GM12874 (cell line): Measurements from ENCODE around the gene SLC38A10.

ENCODE experiments used
- TF ChIP-seq, protein P1 (sequence below): IDR thresholded peaks from 2 replicates; pipeline ENCODE4 v1.5.1; 2011; ENCODE audit warnings: low read depth, mild to moderate bottlenecking, control low read depth, low read length, moderate library complexity; ENCODE audit not compliant: insufficient read depth

Gene SLC38A10

DNA sequence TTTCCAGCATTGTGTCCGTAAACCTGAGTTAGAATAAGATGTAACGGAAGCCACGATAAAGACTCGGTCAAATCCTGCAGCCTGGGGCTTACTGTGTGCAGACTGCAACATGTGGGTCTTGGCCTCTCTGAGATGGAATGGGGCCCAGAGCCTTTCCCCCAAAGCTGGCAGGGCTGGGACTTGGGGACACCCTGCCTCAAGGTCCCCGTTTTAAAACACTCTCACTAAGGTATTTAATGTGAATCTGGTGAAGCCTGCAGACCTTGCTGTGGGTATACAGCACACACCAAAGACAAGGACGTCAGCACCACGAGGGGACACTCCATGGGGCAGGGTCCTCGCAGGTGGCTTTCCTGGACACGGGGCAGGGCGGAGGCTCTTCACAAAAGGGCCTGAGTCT lies 53.9 kb downstream of the SLC38A10 start:
- TF ChIP-seq, protein P1, sequence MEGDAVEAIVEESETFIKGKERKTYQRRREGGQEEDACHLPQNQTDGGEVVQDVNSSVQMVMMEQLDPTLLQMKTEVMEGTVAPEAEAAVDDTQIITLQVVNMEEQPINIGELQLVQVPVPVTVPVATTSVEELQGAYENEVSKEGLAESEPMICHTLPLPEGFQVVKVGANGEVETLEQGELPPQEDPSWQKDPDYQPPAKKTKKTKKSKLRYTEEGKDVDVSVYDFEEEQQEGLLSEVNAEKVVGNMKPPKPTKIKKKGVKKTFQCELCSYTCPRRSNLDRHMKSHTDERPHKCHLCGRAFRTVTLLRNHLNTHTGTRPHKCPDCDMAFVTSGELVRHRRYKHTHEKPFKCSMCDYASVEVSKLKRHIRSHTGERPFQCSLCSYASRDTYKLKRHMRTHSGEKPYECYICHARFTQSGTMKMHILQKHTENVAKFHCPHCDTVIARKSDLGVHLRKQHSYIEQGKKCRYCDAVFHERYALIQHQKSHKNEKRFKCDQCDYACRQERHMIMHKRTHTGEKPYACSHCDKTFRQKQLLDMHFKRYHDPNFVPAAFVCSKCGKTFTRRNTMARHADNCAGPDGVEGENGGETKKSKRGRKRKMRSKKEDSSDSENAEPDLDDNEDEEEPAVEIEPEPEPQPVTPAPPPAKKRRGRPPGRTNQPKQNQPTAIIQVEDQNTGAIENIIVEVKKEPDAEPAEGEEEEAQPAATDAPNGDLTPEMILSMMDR: no peak

DNA sequence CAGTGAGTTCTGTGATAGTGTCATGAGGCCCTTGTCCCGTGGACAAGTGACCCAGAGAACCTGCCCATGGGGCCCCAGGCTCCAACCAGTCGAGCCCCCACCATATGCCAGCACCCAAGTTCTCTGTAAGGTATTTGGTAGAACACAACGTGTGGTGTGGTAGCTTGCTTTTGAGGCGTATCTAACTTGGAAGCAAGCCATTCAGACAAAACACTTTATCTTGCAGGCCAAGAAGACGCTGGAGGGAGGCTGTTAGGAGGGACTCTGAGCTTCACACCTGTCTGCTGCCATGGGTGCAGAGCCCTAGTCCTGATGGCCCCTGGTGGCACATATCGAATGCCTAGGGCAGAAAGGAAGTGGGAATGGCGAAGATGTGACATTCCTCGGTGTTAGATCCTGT lies 54.3 kb downstream of the SLC38A10 start:
- TF ChIP-seq, protein P1: no peak

DNA sequence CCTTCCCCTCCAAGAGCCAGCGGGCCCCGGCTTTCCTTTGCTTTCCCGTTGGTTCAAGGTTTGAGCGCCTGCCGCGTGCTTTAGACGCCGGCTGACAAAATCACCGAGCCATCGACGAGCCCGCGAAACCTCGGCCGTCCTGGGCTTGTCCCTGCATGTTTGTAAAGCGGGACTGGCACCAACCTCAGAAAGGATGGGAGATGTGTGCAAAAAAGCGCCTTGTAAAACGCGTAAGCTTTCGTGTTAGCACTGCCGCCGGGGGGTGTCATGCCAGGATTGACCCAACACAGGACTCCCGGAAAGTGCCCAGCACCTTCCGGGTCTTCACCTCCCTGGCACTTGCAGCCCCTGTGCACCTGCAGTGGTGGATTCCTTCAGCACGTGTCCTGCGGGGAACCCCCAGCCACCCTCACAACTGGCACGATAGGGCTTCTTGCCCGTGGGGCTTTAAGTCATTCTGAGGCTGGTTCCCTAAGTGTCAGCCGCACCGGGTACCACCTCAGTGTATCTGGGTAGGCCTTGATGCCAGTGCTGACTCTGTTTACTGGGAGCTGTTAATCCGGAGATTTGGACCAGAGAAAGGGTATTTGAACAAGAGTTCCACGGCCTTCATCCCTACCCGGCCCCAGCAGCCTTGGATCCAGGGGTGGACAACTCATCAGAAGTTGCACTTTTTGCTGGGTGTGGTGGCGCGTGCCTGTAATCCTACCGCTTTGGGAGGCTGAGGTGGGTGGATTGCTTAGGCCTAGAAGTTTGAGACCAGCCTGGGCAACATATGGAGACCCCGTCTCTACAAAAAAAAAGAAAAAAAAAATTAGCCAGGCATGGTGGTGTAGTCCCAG lies 55.2 kb downstream of the SLC38A10 start:
- TF ChIP-seq, protein P1: no peak

DNA sequence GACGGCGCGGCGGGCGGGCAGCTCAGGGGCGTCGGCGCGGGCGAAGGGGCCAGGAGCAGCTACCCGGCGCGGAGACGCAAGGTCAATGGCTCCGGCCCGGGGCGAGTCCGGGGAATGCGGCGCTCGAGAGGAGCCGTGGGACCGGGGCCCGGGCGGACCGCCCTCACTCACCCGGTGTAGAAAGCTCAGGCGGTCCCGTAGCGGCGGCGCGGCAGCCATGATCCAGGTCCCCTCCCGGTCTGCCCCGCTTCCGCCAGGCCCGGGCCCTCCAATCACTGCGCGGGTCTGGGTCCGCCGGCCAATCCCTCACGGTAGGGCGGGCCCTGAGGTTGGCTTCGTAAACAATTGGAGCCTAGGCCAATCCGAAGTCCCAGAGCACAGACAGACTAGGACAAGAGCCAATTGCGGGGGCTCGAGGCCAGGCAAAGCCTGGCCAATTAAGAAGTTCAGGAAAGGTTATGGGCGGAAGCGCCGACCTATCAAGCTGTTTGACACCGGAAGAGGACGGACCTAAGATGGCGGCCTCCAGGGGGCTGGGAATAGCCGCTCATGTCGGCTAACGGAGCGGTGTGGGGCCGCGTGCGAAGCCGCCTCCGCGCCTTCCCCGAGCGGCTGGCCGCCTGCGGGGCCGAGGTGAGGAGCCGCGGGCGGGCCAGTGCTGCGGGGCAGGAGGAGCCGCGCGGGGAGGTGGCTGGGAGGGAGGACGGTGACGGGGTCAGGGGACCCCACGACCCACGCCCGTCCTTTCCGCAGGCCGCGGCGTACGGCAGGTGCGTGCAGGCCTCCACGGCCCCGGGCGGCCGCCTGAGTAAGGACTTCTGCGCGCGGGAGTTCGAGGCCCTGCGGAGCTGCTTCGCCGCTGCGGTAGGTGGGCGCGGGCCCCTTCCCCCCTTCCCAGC lies 56.0 kb downstream of the SLC38A10 start, which contains the start of the genes NDUFAF8 and TEPSIN:
NDUFAF8 (plus strand) TSS at position 504 of the 899 bp plus-strand sequence; CDS start at position 550, 46 bp downstream.
TEPSIN (minus strand) TSS at position 241 of the 899 bp plus-strand sequence; CDS start at position 219, 22 bp downstream.
- TF ChIP-seq, protein P1: no peak

DNA sequence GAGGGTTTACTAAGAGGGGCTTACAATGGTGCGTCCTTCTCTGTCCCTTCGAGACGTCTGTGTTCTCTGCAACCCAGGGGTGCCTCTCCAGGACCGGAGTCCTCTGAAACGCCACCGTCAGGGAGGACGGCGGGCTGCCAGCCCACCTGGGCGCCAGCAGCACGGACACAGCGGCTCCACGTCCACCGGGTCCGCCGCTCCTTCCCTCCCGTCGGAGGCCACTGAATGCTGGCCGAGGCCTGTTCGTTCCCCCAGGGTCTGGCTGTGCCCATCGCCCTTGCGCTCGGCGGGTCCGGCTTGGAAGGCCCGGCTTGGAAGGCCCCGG lies 56.7 kb downstream of the SLC38A10 start:
- TF ChIP-seq, protein P1: no peak

DNA sequence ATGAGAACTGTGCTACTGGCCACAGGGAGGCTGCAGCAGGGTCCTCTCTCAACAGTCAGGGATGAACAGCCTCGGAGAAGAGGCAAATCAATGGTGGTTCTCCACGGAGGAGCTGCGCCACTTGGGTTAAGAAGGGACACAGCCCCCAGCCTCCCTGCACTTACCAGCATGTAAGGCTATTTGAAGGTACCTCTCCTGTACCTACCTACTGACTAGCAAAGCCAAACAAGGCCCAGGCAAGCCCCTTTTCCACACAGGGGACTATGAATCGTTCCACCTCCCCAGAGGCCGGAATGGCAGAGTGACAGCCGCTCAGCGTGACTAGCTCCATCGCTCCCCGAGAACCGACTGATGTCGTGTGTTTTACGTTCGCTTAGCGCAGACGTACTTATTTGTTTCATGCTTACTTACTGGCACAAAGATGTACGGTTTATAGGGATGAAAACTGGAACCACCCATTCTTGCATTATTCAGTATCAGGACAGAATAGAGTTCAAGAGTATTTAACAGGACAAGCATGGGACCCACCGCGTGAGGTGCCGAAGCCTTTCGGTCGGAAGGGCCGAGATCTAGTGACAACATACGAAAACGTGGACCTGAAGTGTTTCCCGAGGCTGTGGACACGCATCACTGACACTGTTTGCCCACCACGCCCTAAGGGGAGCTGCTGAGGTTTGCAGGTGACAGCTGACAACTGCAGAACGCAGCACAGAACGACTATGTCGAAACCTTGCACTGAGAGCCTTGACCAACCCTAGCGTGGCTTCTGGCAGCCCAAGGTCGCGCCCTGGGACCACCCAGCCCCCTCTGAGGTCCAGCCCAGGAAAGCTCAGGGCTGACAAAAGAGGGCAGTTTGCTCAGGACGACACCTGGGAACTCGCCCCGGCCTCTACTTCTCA lies 57.3 kb downstream of the SLC38A10 start:
- TF ChIP-seq, protein P1: no peak
